Neural cell (in vitro differentiated cells): ENCODE data around the gene MTERF1. TPM values are rescaled to one million over a fixed set of nuclear protein-coding genes. Genes with fewer than 3 reads are reported as not detected.

Source experiments
- H2AFZ ChIP-seq: fragments of 200-600, 300-800 bp; sonication (generic), shearing (Covaris generic); 2 replicates; pipeline ENCODE4 v1.6.0; 2014; ENCODE audit warnings: low read depth, mild to moderate bottlenecking, antibody characterized with exemption, low read length, moderate library complexity
- H3F3A ChIP-seq: fragments of 200-600 bp; shearing (Covaris generic); 2 replicates; pipeline ENCODE4 v1.6.1; 2016; ENCODE audit warnings: mild to moderate bottlenecking, moderate library complexity, mixed read lengths, antibody characterized with exemption, low read length; ENCODE audit not compliant: insufficient read depth, poor library complexity, severe bottlenecking
- H3K27ac ChIP-seq: fragments of 200-600, 300-800 bp; sonication (generic), shearing (Covaris generic); 2 replicates; pipeline ENCODE4 v1.5.1; 2014; ENCODE audit warnings: mild to moderate bottlenecking, low read length, moderate library complexity
- H3K27me3 ChIP-seq: fragments of 300-800, 200-600 bp; sonication (generic), shearing (Covaris generic); 2 replicates; pipeline ENCODE4 v1.6.0; 2014; ENCODE audit warnings: mild to moderate bottlenecking, low read depth, low read length, moderate library complexity; ENCODE audit not compliant: insufficient read depth
- H3K36me3 ChIP-seq: fragments of 300-800, 200-600 bp; sonication (generic), shearing (Covaris generic); 2 replicates; pipeline ENCODE4 v1.5.1; 2014; ENCODE audit warnings: mild to moderate bottlenecking, antibody characterized with exemption, low read length, moderate library complexity; ENCODE audit not compliant: insufficient read depth
- H3K4me2 ChIP-seq: fragments of 300-800, 200-600 bp; sonication (generic), shearing (Covaris generic); 2 replicates; pipeline ENCODE4 v1.6.0; 2014; ENCODE audit warnings: mild to moderate bottlenecking, low read length
- H3K4me3 ChIP-seq: fragments of 300-800, 200-600 bp; sonication (generic), shearing (Covaris generic); 2 replicates; pipeline ENCODE4 v1.5.1; 2014; ENCODE audit warnings: mild to moderate bottlenecking, low read length, moderate library complexity
- H3K79me2 ChIP-seq: fragments of 200-600 bp; shearing (Covaris generic); replicated peaks from 2 replicates; pipeline ENCODE4 v1.6.0; 2014; ENCODE audit warnings: mild to moderate bottlenecking, low read length, moderate library complexity; ENCODE audit not compliant: insufficient read depth
- H3K9ac ChIP-seq: fragments of 300-800, 200-600 bp; sonication (generic), shearing (Covaris generic); 2 replicates; pipeline ENCODE4 v1.6.1; 2016; ENCODE audit warnings: mild to moderate bottlenecking, low read length, mixed read lengths
- H3K9me2 ChIP-seq: fragments of 200-600 bp; shearing (Covaris generic); 2 replicates; pipeline ENCODE4 v1.6.1; 2016; ENCODE audit warnings: mild to moderate bottlenecking, low read length, mixed read lengths; ENCODE audit not compliant: insufficient read depth
- H3K9me3 ChIP-seq: fragments of 200-600, 300-800 bp; sonication (generic), shearing (Covaris generic); 2 replicates; pipeline ENCODE4 v1.6.1; 2016; ENCODE audit warnings: mild to moderate bottlenecking, mixed run types, low read length, moderate library complexity, mixed read lengths
- H4K20me1 ChIP-seq: fragments of 200-600 bp; shearing (Covaris generic); 2 replicates; pipeline ENCODE4 v1.6.1; 2016; ENCODE audit warnings: mild to moderate bottlenecking, mixed run types; ENCODE audit not compliant: insufficient read depth
- CTCF ChIP-seq: fragments of 450-650 bp; IDR thresholded peaks from 2 replicates; pipeline ENCODE4 v1.5.1; 2014; ENCODE audit warnings: antibody characterized with exemption, mild to moderate bottlenecking, moderate library complexity; ENCODE audit not compliant: poor library complexity, severe bottlenecking
- EP300 ChIP-seq: fragments of 450-650 bp; conservative IDR thresholded peaks from 2 replicates; pipeline ENCODE4 v1.6.1; 2014; ENCODE audit warnings: antibody characterized with exemption, mild to moderate bottlenecking, moderate library complexity; ENCODE audit not compliant: poor library complexity, severe bottlenecking
- EZH2 ChIP-seq: fragments of 200-600, 300-800 bp; shearing (Covaris generic), sonication (generic); IDR thresholded peaks from 2 replicates; pipeline ENCODE4 v1.6.1; 2014; ENCODE audit warnings: antibody characterized with exemption, low read length, borderline replicate concordance, mild to moderate bottlenecking; ENCODE audit not compliant: insufficient read depth, poor library complexity, severe bottlenecking
- MXI1 ChIP-seq: fragments of 450-650 bp; conservative IDR thresholded peaks from 2 replicates; pipeline ENCODE4 v1.6.1; 2014; ENCODE audit warnings: antibody characterized with exemption, mild to moderate bottlenecking; ENCODE audit not compliant: poor library complexity, severe bottlenecking
- POLR2AphosphoS5 ChIP-seq: IDR thresholded peaks from 2 replicates; pipeline ENCODE4 v1.6.1; 2012
- RAD21 ChIP-seq: fragments of 450-650 bp; conservative IDR thresholded peaks from 2 replicates; pipeline ENCODE4 v1.6.1; 2014; ENCODE audit warnings: antibody characterized with exemption, mild to moderate bottlenecking, moderate library complexity
- REST ChIP-seq: IDR thresholded peaks from 2 replicates; pipeline ENCODE4 v1.6.1; 2012; ENCODE audit warnings: borderline replicate concordance
- SMC3 ChIP-seq: fragments of 450-650 bp; conservative IDR thresholded peaks from 2 replicates; pipeline ENCODE4 v1.6.1; 2014; ENCODE audit warnings: antibody characterized with exemption, mild to moderate bottlenecking, moderate library complexity; ENCODE audit not compliant: poor library complexity
- TAF1 ChIP-seq: IDR thresholded peaks from 2 replicates; pipeline ENCODE4 v1.6.1; 2012; ENCODE audit warnings: low read depth
- polyA plus RNA-seq: library from polyadenylated mRNA; depleted of rRNA; stranded (reverse); fragments of >200 nt; gene quantifications from 2 replicates; pipeline ENCODE4 v1.2.3, GENCODE V29; 2014

MTERF1 gene
- polyA plus RNA-seq, 1 donor from 2014 or later = 22.9 TPM

GRCh38 chr7:91835091-91835825, 45.2 kb downstream of the MTERF1 start:
- Histone ChIP-seq H3K36me3 (no peaks in the 10 kb centered on the region), H4K20me1 (no peaks in the 10 kb centered on the region), H3K27me3 (no peaks in the 10 kb centered on the region), H3K9me3 (no peaks in the 10 kb centered on the region), H3K9ac (no peak overlapping the region), H3K4me3 (no peak overlapping the region), H3F3A (no peaks in the 10 kb centered on the region), H2AFZ (no peak overlapping the region), H3K27ac (no peak overlapping the region), H3K4me2 (no peak overlapping the region), H3K9me2 (no peaks in the 10 kb centered on the region), H3K79me2 (no peaks in the 10 kb centered on the region)
- TF ChIP-seq EZH2 (no peak), TAF1 (no peak), SMC3 (no peak), REST (no peak), EP300 (no peak), POLR2AphosphoS5 (no peak), MXI1 (no peak), CTCF (no peak), RAD21 (no peak)

- no peaks in the 10 kb centered on the region for H3K9me2 ChIP-seq
- no peak overlapping the region for H3K4me3 ChIP-seq
- H2AFZ ChIP-seq = no peak overlapping the region
- no peak overlapping the region for H3K4me2 ChIP-seq
- no peaks in the 10 kb centered on the region for H3K36me3 ChIP-seq
- no peak overlapping the region for H3K9ac ChIP-seq
- H3K9me3 ChIP-seq = no peaks in the 10 kb centered on the region
- H3K27ac ChIP-seq = no peak overlapping the region
- no peaks in the 10 kb centered on the region for H3K79me2 ChIP-seq
- no peaks in the 10 kb centered on the region for H3F3A ChIP-seq
- H4K20me1 ChIP-seq = no peaks in the 10 kb centered on the region
- no peaks in the 10 kb centered on the region for H3K27me3 ChIP-seq
- no peak for TF ChIP-seq REST
These were observed 47.9 kb downstream of the MTERF1 start for GRCh38 chr7:91832493-91833045.
